HepG2 (cell line): Measurements from ENCODE around the gene PLB1. TPM values are rescaled to one million over a fixed set of nuclear protein-coding genes. Genes with fewer than 3 reads are reported as not detected.

Experiments
- ATAC-seq: fragments of 200-7000 bp; cut with Tn5 transposase; 3 replicates; pipeline ENCODE4 v1.9.1; 2020; ENCODE audit warnings: mild to moderate bottlenecking, moderate library complexity
- BruUV-seq: library from RNA; stranded (reverse); fragments of 400-500 nt; replicated peaks from 2 replicates; lab custom pipeline; 2021; lab: Mats Ljungman, UMichigan
- CTCF ChIA-PET: fragments of 300-600 bp; formaldehyde crosslinking; extraction: SDS; loops from one replicate; lab custom pipeline; 2021; ENCODE audit warnings: low total read pairs, inconsistent platforms, low intra/inter-chr PET ratio; lab: Yijun Ruan, JAX
- POLR2A ChIA-PET: fragments of 350-600 bp; sonication (Branson Sonifier 250); formaldehyde crosslinking; loops from one replicate; lab custom pipeline; 2020; ENCODE audit warnings: antibody characterized with exemption, inconsistent platforms; lab: Yijun Ruan, JAX
- DNase-seq: peaks from one replicate; pipeline ENCODE4 v3.0.0-alpha.2; 2015; ENCODE audit warnings: low spot score
- FAIRE-seq: peaks from 3 replicates; lab custom pipeline; 2011; peaks lifted over from hg19 to GRCh38; lab: Jason Lieb, UNC
- H2AFZ ChIP-seq: one replicate; pipeline ENCODE4 v1.6.1; 2011; ENCODE audit warnings: low read length, inconsistent platforms
- H3K27ac ChIP-seq: fragments of 300-600 bp; 3 replicates; pipeline ENCODE4 v1.8.0; 2011; ENCODE audit warnings: mixed run types, mild to moderate bottlenecking, mixed read lengths, low read length, inconsistent platforms; ENCODE audit not compliant: insufficient read depth; ENCODE audit errors: extremely low read length
- H3K27me3 ChIP-seq, 2 experiments: fragments of 200-600 bp in 1 of 2; 2 replicates in 1 of 2; 3 replicates in 1 of 2; pipeline versions ENCODE4 v1.6.0 to v1.8.0; 2011; ENCODE audit warnings: low read length in 2 of 2, mild to moderate bottlenecking in 2 of 2, moderate library complexity in 2 of 2, inconsistent platforms in 1 of 2; ENCODE audit not compliant: insufficient read depth in 2 of 2, control insufficient read depth in 1 of 2
- H3K36me3 ChIP-seq, 2 experiments: fragments of 200-600 bp in 1 of 2; replicated peaks in 1 of 2; 2 replicates in 1 of 2; 3 replicates in 1 of 2; pipeline versions ENCODE4 v1.5.1 to v1.8.0; 2011; ENCODE audit warnings: low read length in 2 of 2, inconsistent platforms in 1 of 2; ENCODE audit not compliant: insufficient read depth in 2 of 2, control insufficient read depth in 1 of 2
- H3K4me1 ChIP-seq: 2 replicates; pipeline ENCODE4 v1.5.1; 2012; ENCODE audit warnings: low read length, inconsistent platforms; ENCODE audit not compliant: insufficient read depth
- H3K4me2 ChIP-seq: 2 replicates; pipeline ENCODE4 v1.6.0; 2011; ENCODE audit warnings: low read depth, low read length, inconsistent platforms
- H3K4me3 ChIP-seq, 3 experiments: fragments of 200-600 bp in 1 of 3; sonication (generic), shearing (Covaris generic) in 1 of 3; replicated peaks in 1 of 3; 2 replicates each; pipeline ENCODE4 v1.5.1; 2011 to 2016; ENCODE audit warnings: low read length in 3 of 3, inconsistent platforms in 2 of 3, low read depth in 2 of 3, mild to moderate bottlenecking in 2 of 3, control low read depth in 1 of 3, mixed read lengths in 1 of 3; ENCODE audit not compliant: insufficient read depth in 1 of 3
- H3K79me2 ChIP-seq: one replicate; pipeline ENCODE4 v1.6.1; 2011; ENCODE audit warnings: low read length, inconsistent platforms; ENCODE audit not compliant: insufficient read depth
- H3K9ac ChIP-seq: 2 replicates; pipeline ENCODE4 v1.6.0; 2011; ENCODE audit warnings: mild to moderate bottlenecking, low read depth, low read length, inconsistent platforms; ENCODE audit not compliant: insufficient read depth
- H3K9me3 ChIP-seq: 2 replicates; pipeline ENCODE4 v1.5.1; 2012; ENCODE audit warnings: mild to moderate bottlenecking, low read length
- H4K20me1 ChIP-seq: 2 replicates; pipeline ENCODE4 v1.6.0; 2011; ENCODE audit warnings: inconsistent platforms, mild to moderate bottlenecking, low read length, moderate library complexity; ENCODE audit not compliant: insufficient read depth
- NFYB ChIP-seq: sonication (generic); formaldehyde crosslinking; IDR thresholded peaks from 2 replicates; pipeline ENCODE4 v1.4.0; 2020; ENCODE audit warnings: missing genetic modification reagents
- ONECUT2 ChIP-seq: sonication (generic); formaldehyde crosslinking; IDR thresholded peaks from 2 replicates; pipeline ENCODE4 v1.4.0; 2020; ENCODE audit warnings: missing genetic modification reagents
- RCOR2 ChIP-seq: IDR thresholded peaks from 2 replicates; pipeline ENCODE4 v1.6.1; 2016; ENCODE audit warnings: missing biosample characterization, missing genetic modification reagents
- ZFX ChIP-seq: sonication (generic); formaldehyde crosslinking; IDR thresholded peaks from 2 replicates; pipeline ENCODE4 v1.4.0; 2020; ENCODE audit warnings: mild to moderate bottlenecking, low read depth, missing genetic modification reagents, moderate library complexity
- ZNF343 ChIP-seq: sonication (generic); formaldehyde crosslinking; IDR thresholded peaks from 2 replicates; pipeline ENCODE4 v1.4.0; 2020; ENCODE audit warnings: mild to moderate bottlenecking, missing genetic modification reagents
- ZSCAN20 ChIP-seq: sonication (generic); formaldehyde crosslinking; IDR thresholded peaks from 2 replicates; pipeline ENCODE4 v1.4.0; 2020; ENCODE audit warnings: missing genetic modification reagents, mild to moderate bottlenecking, borderline replicate concordance
- WGBS: methylation state at CpG from one replicate; pipeline ENCODE4 v1.1.6; 2017; ENCODE audit warnings: low lambda C conversion rate; 5-methylcytosine and 5-hydroxymethylcytosine counted together
- in situ Hi-C: cut with HindIII; loops from 2 replicates; pipeline ENCODE4 v1.10.0; 2017; ENCODE audit warnings: low pct_unique_long_range_greater_than_20kb; ENCODE audit not compliant: extremely low pct_ligation_motif_present
- intact Hi-C: fragments of 100-400 bp; cut with micrococcal nuclease; formaldehyde crosslinking; loops from one replicate; pipeline ENCODE4 v1.10.0; 2022; ENCODE audit not compliant: unreplicated experiment
- polyA plus RNA-seq, 8 experiments: library from polyadenylated mRNA; depleted of rRNA in 3 of 8; stranded (reverse) in 7 of 8; unstranded in 1 of 8; fragments of >200 nt; fragmentation: Illumina TruSeq in 4 of 8; extraction: Trizol in 4 of 8; gene quantifications; 2 replicates each; pipeline versions ENCODE4 v1.2.1 to v1.2.3, GENCODE V29; 2011 to 2016; ENCODE audit warnings: low read depth in 4 of 8, missing spikeins in 1 of 8, mixed read lengths in 1 of 8; ENCODE audit not compliant: insufficient read depth in 1 of 8
- total RNA-seq, 5 experiments: library from RNA; depleted of rRNA; stranded (reverse); fragments of >200 nt; fragmentation: Illumina TruSeq; extraction: Trizol; gene quantifications; 2 replicates each; pipeline ENCODE4 v1.2.3, GENCODE V29; 2016; ENCODE audit warnings: low read depth in 1 of 5

Gene PLB1
- total and polyA plus RNA-seq, 2 of the 13 experiments (the other 11 are each of a cell fraction or from before 2014, with no cell fraction given): 0.20 to 1.8 TPM

DNA sequence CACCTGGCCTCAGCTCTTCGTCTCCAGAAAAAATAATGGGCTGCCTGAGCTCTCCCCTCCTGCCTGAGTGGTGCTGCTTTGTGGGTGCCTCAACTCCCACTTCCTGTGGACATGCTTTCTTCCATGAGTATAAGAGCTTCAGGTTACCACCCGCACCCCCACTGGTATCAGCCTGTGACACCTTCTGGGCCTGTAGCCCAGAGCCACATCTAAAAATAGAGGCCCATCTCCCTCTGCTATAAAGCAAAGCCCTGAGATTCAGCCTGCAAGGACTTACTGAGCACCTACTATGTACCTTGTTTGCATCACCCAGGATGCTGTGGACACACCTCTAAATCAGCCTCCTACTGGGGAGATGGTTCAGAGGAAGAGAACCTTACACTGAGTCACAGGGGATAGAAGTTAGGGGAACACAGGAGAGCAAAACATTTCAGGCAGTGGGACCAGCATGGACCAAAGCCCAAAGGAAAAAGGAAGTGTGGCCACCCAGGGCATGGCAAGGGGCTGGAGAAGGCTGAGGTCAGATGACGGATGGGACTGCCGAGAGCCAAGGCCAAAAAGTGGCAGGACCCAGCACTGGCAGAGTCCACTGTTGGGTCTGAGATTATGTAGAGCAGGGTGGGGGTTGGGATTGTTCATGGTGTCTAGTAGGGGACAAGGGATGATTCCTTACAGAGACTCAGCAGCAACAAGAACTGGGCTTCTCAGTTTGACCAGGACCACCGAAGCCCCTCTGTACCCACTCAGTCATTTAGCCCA is 132.0 kb downstream of the PLB1 start:
- ATAC-seq: no peak
- Histone ChIP-seq H3K27me3 (peaks cover 0 to 24% of the 10 kb centered on the region in 2 experiments; a peak in 3 of 5 replicates), H3K27ac (no peak overlapping the region), H3K9me3 (no peaks in the 10 kb centered on the region), H3K9ac (no peak overlapping the region), H2AFZ (no peak overlapping the region), H3K4me3 (no peak overlapping the region)
- CTCF ChIA-PET: no interaction called here
- DNase-seq: no peak
- WGBS: 38% methylated on average over 5 of the region's 5 CpGs
- TF ChIP-seq RCOR2 (no peak), ZSCAN20 (CRISPR knock-in tag) (no peak), NFYB (CRISPR knock-in tag) (no peak), ZFX (CRISPR knock-in tag) (no peak)
- TF ChIP-seq, all 625 proteins: peak for 0
- FAIRE-seq: no peak
- H3K79me2 ChIP-seq: no peaks in the 10 kb centered on the region
- POLR2A ChIA-PET: no interaction called here
- H3K4me1 ChIP-seq: peaks cover 21% of the 10 kb centered on the region
- intact Hi-C loops (no loop called here), in situ Hi-C loops (no loop called here)
- no peaks in the 10 kb centered on the region for H4K20me1 ChIP-seq
- H3K36me3 ChIP-seq: no peaks in the 10 kb centered on the region
- no TSS peak for BruUV-seq
- H3K4me2 ChIP-seq: no peak overlapping the region

DNA sequence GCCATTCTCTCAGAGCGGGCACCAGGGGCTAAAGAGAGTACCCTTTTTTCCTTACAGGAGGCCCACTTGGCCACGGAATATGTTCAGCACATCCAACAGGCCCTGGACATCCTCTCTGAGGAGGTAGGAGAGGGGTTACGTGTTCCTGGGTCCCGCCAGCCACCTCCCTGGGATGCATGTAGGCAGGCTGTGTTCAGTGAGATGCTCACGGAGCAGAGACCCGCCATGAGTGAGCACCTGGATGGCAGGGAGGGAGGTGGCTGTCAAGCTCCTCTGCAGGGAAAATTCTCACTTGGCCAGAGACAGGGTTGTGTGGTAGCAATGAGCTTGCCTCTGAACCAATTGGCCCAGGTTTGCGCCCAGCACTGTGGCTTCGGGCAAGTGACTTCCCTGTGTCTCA is 132.6 kb downstream of the PLB1 start:
- CTCF ChIA-PET: no interaction called here
- DNase-seq: no peak
- BruUV-seq: no TSS peak

More for the DNA sequence above, 132.6 kb downstream of the PLB1 start:
- in situ Hi-C loops: no loop called here
- Histone ChIP-seq H3K9ac (no peak overlapping the region), H3K4me3 (no peak overlapping the region), H3K4me2 (no peak overlapping the region), H3K27ac (no peak overlapping the region), H3K79me2 (no peaks in the 10 kb centered on the region), H3K4me1 (peaks cover 26% of the 10 kb centered on the region), H4K20me1 (no peaks in the 10 kb centered on the region), H2AFZ (no peak overlapping the region), H3K9me3 (no peaks in the 10 kb centered on the region), H3K36me3 (no peaks in the 10 kb centered on the region), H3K27me3 (peaks cover 0 to 30% of the 10 kb centered on the region in 2 experiments; a peak in 3 of 5 replicates)
- no peak for FAIRE-seq
- intact Hi-C loops: no loop called here
- POLR2A ChIA-PET: no interaction called here
- WGBS: 42% methylated on average over 8 of the region's 8 CpGs
- no peak for TF ChIP-seq ONECUT2 (CRISPR knock-in tag)
- no peak for TF ChIP-seq ZNF343 (CRISPR knock-in tag)
- no peak for ATAC-seq
